Calu3 (cell line): ENCODE measurements around the gene THAP7. TPM values are rescaled to one million over a fixed set of nuclear protein-coding genes. Genes with fewer than 3 reads are reported as not detected.
A peak's percentile ranks its signal among the peaks of the same experiment; 100 is the strongest.
"Not testable (repeated sequence)": the region's sequence is repeated elsewhere in the genome, so short reads cannot be mapped to it uniquely, and the experiment has no call there.

Experiments used
- Bru-seq: library from RNA; stranded (reverse); fragments of 400-500 nt; gene quantifications from one replicate; lab custom pipeline; 2021; lab: Mats Ljungman, UMichigan
- BruChase-seq, 2 experiments: library from RNA; stranded (reverse); fragments of 400-500 nt; gene quantifications; one replicate each; lab custom pipeline; 2021; lab: Mats Ljungman, UMichigan
- BruUV-seq: library from RNA; stranded (reverse); fragments of 400-500 nt; replicated peaks from 2 replicates; lab custom pipeline; 2021; lab: Mats Ljungman, UMichigan
- CTCF ChIA-PET: fragments of 300-600 bp; sonication (Branson Sonifier 250); formaldehyde crosslinking; loops from one replicate; lab custom pipeline; 2022; ENCODE audit warnings: antibody characterized with exemption; lab: Charles Lee
- DNase-seq: peaks from one replicate; pipeline ENCODE4 v3.0.0; 2022
- H3K27ac Mint-ChIP-seq: one replicate; pipeline ENCODE4 v1.8.0; 2022; ENCODE audit warnings: mixed read lengths; ENCODE audit not compliant: unreplicated experiment
- H3K27me3 Mint-ChIP-seq: one replicate; pipeline ENCODE4 v1.8.0; 2022; ENCODE audit warnings: mixed read lengths; ENCODE audit not compliant: unreplicated experiment
- H3K36me3 Mint-ChIP-seq: one replicate; pipeline ENCODE4 v1.8.0; 2022; ENCODE audit warnings: mild to moderate bottlenecking, moderate library complexity, mixed read lengths; ENCODE audit not compliant: insufficient read depth, unreplicated experiment
- H3K4me1 Mint-ChIP-seq: one replicate; pipeline ENCODE4 v1.8.0; 2022; ENCODE audit warnings: mild to moderate bottlenecking, low read depth, mixed read lengths; ENCODE audit not compliant: unreplicated experiment
- H3K4me3 Mint-ChIP-seq: one replicate; pipeline ENCODE4 v1.8.0; 2022; ENCODE audit warnings: mild to moderate bottlenecking, low read depth, moderate library complexity, mixed read lengths; ENCODE audit not compliant: unreplicated experiment
- H3K9me3 Mint-ChIP-seq: one replicate; pipeline ENCODE4 v1.8.0; 2022; ENCODE audit warnings: low read depth, mixed read lengths; ENCODE audit not compliant: unreplicated experiment
- CTCF ChIP-seq: fragments of 200-600 bp; IDR thresholded peaks from one replicate; pipeline ENCODE4 v1.8.0; 2022; ENCODE audit warnings: antibody characterized with exemption; ENCODE audit not compliant: unreplicated experiment
- intact Hi-C: fragments of 100-400 bp; cut with micrococcal nuclease; formaldehyde crosslinking; loops from one replicate; pipeline ENCODE4 v1.10.0; 2022; ENCODE audit not compliant: unreplicated experiment
- long read RNA-seq: library from polyadenylated mRNA; stranded (forward); transcript quantifications from one replicate; pipeline ENCODE4 v2.0.0, GENCODE V29; 2022
- total RNA-seq: library from RNA; stranded (reverse); gene quantifications from 2 replicates; pipeline ENCODE4 v1.2.3, GENCODE V29; 2022

The THAP7 gene
- total RNA-seq: 24.5 and 25.3 TPM in 2 replicates
- percentile 62 among the genes with signal in this experiment for Bru-seq, nascent RNA
- percentile 66 among the genes with signal in this experiment for BruChase-seq, experiment 1, labeled RNA remaining after a 6-hour chase
- percentile 81 among the genes with signal in this experiment for BruChase-seq, experiment 2, labeled RNA remaining after a 2-hour chase
- long read RNA-seq, transcript THAP7-202 (5 exons, 1,144 nt): minor isoform, 7 of 45 reads
- long read RNA-seq, transcript THAP7-201 (4 exons, 1,213 nt): minor isoform, 5 of 45 reads
- long read RNA-seq, transcript THAP7-208 (3 exons, 1,957 nt): major isoform, 17 of 45 reads
- long read RNA-seq, transcript THAP7-204 (2 exons, 1,809 nt): minor isoform, 11 of 45 reads
- long read RNA-seq, partial matches to known transcripts: 3 of 45 reads
- long read RNA-seq, other reads (novel, unspliced or antisense): 2 of 45 reads

- Mint-ChIP-seq H3K4me1 (peaks cover 9% of the 10 kb centered on the region), H3K4me3 (peak within 1 kb of the TSS; percentile 97), H3K9me3 (no peaks in the 10 kb centered on the region), H3K27ac (peak within 1 kb of the TSS; percentile 63), H3K36me3 (peaks cover 64% of the 10 kb centered on the region), H3K27me3 (no peaks in the 10 kb centered on the region)
- TSS peak; percentile 73 for BruUV-seq
- peak; percentile 96 for DNase-seq
- CTCF ChIA-PET: interaction anchor here (0.6 to 0.9 kb wide), 3 partner anchors 43 to 116 kb away, joined by 3 to 4 read pairs (median 4); no protein-coding TSS in a partner anchor
- TF ChIP-seq CTCF: no peak
- intact Hi-C loops: no loop called here
These were observed at the start of gene THAP7 for GRCh38 chr22:21001601-21002325. Gene THAP7 (minus strand): TSS chr22:21002118. CDS start chr22:21001911, 207 bp downstream.

GRCh38 chr22:21051145-21051830 lies 49.4 kb upstream of the THAP7 start:
- Mint-ChIP-seq H3K9me3 (no peaks in the 10 kb centered on the region), H3K36me3 (peaks cover 5% of the 10 kb centered on the region), H3K4me1 (no peaks in the 10 kb centered on the region), H3K27ac (no peak overlapping the region), H3K27me3 (peaks cover 55% of the 10 kb centered on the region), H3K4me3 (no peak overlapping the region)
- CTCF ChIA-PET: no interaction called here
- intact Hi-C loops: no loop called here
- DNase-seq: no peak
- no TSS peak for BruUV-seq
- TF ChIP-seq CTCF: no peak

- BruUV-seq, H3K27ac Mint-ChIP-seq, CTCF ChIA-PET, intact Hi-C loops, H3K9me3 Mint-ChIP-seq, H3K36me3 Mint-ChIP-seq, H3K4me3 Mint-ChIP-seq, DNase-seq: not testable (repeated sequence)
- peaks cover 31% of the 10 kb centered on the region for H3K27me3 Mint-ChIP-seq
- H3K4me1 Mint-ChIP-seq: peaks cover 21% of the 10 kb centered on the region
These were observed 47.0 kb upstream of the THAP7 start for GRCh38 chr22:21048965-21049364.

GRCh38 chr22:21048448-21048847 lies 46.5 kb upstream of the THAP7 start:
- intact Hi-C loops, CTCF ChIA-PET, H3K36me3 Mint-ChIP-seq, H3K27ac Mint-ChIP-seq, H3K9me3 Mint-ChIP-seq, DNase-seq, H3K4me3 Mint-ChIP-seq, BruUV-seq: not testable (repeated sequence)
- peaks cover 26% of the 10 kb centered on the region for H3K4me1 Mint-ChIP-seq
- peaks cover 26% of the 10 kb centered on the region for H3K27me3 Mint-ChIP-seq

GRCh38 chr22:21047730-21048129 lies 45.8 kb upstream of the THAP7 start:
- TF ChIP-seq CTCF: no peak
- DNase-seq: no peak
- Mint-ChIP-seq H3K4me1 (peaks cover 33% of the 10 kb centered on the region), H3K27me3 (peaks cover 19% of the 10 kb centered on the region), H3K27ac (no peak overlapping the region), H3K4me3 (no peak overlapping the region), H3K36me3 (peaks cover 9% of the 10 kb centered on the region), H3K9me3 (no peaks in the 10 kb centered on the region)
- CTCF ChIA-PET: no interaction called here
- intact Hi-C loops: no loop called here
- BruUV-seq: no TSS peak
